Upper lobe of left lung (tissue), 4 donors: ENCODE measurements around the gene PITPNM1.
"Not testable (repeated sequence)": the region's sequence is repeated elsewhere in the genome, so short reads cannot be mapped to it uniquely, and the experiment has no call there.

Experiments
- POLR2AphosphoS5 ChIP-seq, 2 donors: sonication (generic); formaldehyde crosslinking; IDR thresholded peaks; one replicate each; pipeline ENCODE4 v1.5.1; 2017; ENCODE audit warnings: antibody characterized with exemption in 2 of 2
- TF ChIP-seq, protein P1 (sequence below), 6 experiments: fragments of 450-650 bp in 4 of 6; fragments of 200-600 bp in 2 of 6; sonication (generic) in 2 of 6; IDR thresholded peaks; one replicate each; pipeline ENCODE4 v1.5.1; 2016 to 2019; ENCODE audit warnings: antibody characterized with exemption in 6 of 6

DNA sequence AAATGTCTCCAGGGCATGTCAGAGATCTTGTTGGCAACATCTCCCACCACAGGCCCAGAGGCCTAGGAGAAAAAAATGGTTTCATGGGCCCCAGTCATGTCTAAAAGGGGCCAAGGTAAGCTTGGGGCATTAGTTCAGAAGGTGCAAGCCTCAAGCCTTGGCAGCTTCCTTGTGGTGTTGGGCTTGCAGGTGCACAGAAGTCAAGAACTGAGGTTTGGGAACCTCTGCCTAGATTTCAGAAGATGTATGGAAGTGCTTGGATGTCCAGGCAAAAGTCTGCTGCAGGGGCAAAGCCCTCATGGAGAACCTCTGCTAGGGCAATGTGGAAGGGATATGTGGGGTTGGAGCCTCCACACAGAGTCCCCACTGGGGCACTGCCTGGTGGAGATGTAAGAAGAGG lies 46.5 kb upstream of the PITPNM1 start:
- TF ChIP-seq, protein P1, sequence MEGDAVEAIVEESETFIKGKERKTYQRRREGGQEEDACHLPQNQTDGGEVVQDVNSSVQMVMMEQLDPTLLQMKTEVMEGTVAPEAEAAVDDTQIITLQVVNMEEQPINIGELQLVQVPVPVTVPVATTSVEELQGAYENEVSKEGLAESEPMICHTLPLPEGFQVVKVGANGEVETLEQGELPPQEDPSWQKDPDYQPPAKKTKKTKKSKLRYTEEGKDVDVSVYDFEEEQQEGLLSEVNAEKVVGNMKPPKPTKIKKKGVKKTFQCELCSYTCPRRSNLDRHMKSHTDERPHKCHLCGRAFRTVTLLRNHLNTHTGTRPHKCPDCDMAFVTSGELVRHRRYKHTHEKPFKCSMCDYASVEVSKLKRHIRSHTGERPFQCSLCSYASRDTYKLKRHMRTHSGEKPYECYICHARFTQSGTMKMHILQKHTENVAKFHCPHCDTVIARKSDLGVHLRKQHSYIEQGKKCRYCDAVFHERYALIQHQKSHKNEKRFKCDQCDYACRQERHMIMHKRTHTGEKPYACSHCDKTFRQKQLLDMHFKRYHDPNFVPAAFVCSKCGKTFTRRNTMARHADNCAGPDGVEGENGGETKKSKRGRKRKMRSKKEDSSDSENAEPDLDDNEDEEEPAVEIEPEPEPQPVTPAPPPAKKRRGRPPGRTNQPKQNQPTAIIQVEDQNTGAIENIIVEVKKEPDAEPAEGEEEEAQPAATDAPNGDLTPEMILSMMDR (IDR thresholded peaks at IDR 0.05) = not testable (repeated sequence)
- not testable (repeated sequence) for TF ChIP-seq POLR2AphosphoS5 (IDR thresholded peaks at IDR 0.05)
